ENCODE data around the gene DOCK3.
"Not testable (repeated sequence)": the region's sequence is repeated elsewhere in the genome, so short reads cannot be mapped to it uniquely, and the experiment has no call there.

The DOCK3 gene

DNA sequence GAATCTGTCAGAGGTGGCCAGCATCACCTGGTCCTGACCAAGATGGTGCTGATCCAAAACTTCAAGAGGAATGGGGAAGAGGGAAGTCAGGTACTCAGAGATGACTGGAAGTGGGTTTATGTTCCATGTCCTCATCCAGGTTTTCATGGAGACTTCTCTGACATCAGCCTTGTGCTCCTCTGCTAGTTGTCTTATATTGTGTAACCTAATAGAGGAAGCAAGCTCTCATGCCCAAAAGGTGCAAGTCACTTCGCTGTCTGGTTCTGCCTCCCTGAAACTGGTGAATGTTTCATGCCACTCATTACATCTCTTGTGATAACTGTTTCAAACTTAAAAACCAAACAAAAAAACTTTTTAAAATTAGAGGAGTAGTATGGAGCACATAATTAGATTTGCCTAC is 583.1 kb downstream of the DOCK3 start:
- no peak for DNase-seq (ENCODE audit: low read depth)
- TF ChIP-seq, protein P1, sequence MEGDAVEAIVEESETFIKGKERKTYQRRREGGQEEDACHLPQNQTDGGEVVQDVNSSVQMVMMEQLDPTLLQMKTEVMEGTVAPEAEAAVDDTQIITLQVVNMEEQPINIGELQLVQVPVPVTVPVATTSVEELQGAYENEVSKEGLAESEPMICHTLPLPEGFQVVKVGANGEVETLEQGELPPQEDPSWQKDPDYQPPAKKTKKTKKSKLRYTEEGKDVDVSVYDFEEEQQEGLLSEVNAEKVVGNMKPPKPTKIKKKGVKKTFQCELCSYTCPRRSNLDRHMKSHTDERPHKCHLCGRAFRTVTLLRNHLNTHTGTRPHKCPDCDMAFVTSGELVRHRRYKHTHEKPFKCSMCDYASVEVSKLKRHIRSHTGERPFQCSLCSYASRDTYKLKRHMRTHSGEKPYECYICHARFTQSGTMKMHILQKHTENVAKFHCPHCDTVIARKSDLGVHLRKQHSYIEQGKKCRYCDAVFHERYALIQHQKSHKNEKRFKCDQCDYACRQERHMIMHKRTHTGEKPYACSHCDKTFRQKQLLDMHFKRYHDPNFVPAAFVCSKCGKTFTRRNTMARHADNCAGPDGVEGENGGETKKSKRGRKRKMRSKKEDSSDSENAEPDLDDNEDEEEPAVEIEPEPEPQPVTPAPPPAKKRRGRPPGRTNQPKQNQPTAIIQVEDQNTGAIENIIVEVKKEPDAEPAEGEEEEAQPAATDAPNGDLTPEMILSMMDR (conservative IDR thresholded peaks at IDR 0.05; ENCODE audit: low read depth, low read length) = no peak
- H3K4me3 ChIP-seq (ENCODE audit: low read depth, low read length) = no peak overlapping the region

GRCh38 chr3:51264166-51264565 is 589.4 kb downstream of the DOCK3 start:
- not testable (repeated sequence) for DNase-seq (ENCODE audit: low read depth)

DNA sequence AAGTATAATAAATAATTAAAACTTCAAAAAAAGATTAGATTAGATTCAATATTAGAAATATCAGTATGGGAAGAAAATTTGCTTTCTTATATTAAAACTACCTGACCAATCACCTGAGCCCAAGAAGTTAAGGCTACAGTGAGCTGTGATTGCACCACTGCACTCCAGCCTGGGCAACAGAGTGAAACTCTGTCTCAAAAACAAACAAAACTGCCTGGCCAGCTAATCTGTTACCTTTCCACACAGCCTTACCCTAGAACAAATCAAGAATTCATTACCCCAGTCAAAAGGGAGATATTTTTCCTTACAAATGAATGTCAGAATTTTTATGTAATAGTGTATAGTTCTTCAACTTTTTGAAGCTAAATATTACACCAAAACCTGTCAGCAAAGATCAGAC is 593.4 kb downstream of the DOCK3 start:
- H3K4me3 ChIP-seq (ENCODE audit: low read depth, low read length) = no peak overlapping the region
- TF ChIP-seq, protein P1 (conservative IDR thresholded peaks at IDR 0.05; ENCODE audit: low read depth, low read length) = no peak
- DNase-seq (ENCODE audit: low read depth) = no peak

More at GRCh38 chr3:51264166-51264565, 589.4 kb downstream of the DOCK3 start:
- H3K4me3 ChIP-seq (ENCODE audit: low read depth, low read length) = not testable (repeated sequence)

DNA sequence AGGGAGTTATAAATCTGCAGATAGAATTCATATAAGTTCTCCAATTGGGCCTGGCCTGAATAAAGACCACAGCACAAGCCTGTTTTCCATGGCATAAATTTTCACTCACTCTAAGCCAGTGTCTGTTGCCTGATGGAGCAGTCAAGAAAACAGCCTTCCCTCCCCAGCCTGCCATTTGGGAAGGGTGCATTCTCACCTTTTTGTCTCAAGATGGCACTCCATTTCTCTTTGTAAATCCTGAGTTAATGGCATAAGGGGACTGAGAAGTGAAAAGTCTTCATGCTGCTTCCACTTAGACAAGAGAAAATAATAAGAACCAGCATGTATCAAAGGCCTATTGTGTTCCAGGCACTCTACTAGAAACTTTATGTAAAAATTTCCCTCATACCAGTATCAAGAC is 594.7 kb downstream of the DOCK3 start:
- peak; percentile 16 for DNase-seq (ENCODE audit: low read depth)
- TF ChIP-seq, protein P1 (conservative IDR thresholded peaks at IDR 0.05; ENCODE audit: low read depth, low read length) = peak; percentile 33
- H3K4me3 ChIP-seq (ENCODE audit: low read depth, low read length) = no peak overlapping the region

DNA sequence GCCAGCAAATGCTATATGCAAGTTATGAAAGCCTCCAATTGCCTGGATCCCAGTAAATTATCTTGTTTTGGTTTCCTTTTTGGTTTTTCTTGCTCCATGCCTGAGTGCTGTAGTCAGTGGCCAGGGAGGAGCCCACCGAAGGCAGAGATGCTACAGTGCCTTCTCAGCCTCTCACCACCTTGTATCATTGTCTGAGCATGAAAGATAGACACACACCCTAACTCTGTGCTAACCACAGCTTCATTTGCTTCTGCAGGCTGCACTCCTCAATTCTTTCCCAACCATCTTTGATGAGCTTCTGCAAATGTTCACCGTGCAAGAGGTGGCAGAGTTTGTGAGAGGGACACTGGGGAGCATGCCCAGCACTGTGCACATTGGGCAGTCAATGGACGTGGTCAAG is 595.8 kb downstream of the DOCK3 start:
- TF ChIP-seq, protein P1 (conservative IDR thresholded peaks at IDR 0.05; ENCODE audit: low read depth, low read length) = no peak
- no peak overlapping the region for H3K4me3 ChIP-seq (ENCODE audit: low read depth, low read length)
- DNase-seq (ENCODE audit: low read depth) = no peak

GRCh38 chr3:51271172-51271571 is 596.4 kb downstream of the DOCK3 start:
- H3K4me3 ChIP-seq (ENCODE audit: low read depth, low read length) = no peak overlapping the region
- DNase-seq (ENCODE audit: low read depth) = no peak
- TF ChIP-seq, protein P1 (conservative IDR thresholded peaks at IDR 0.05; ENCODE audit: low read depth, low read length) = no peak

GRCh38 chr3:51274052-51274451 is 599.3 kb downstream of the DOCK3 start:
- H3K4me3 ChIP-seq (ENCODE audit: low read depth, low read length) = no peak overlapping the region
- TF ChIP-seq, protein P1 (conservative IDR thresholded peaks at IDR 0.05; ENCODE audit: low read depth, low read length) = no peak

More at GRCh38 chr3:51274052-51274451, 599.3 kb downstream of the DOCK3 start:
- DNase-seq (ENCODE audit: low read depth) = no peak

Measured in choroid plexus epithelial cell (primary cell).